Lower leg skin (tissue), 3 donors: ENCODE measurements around the gene KLHL35.

ENCODE experiments used
- POLR2A ChIP-seq, 2 donors: fragments of 450-650 bp; IDR thresholded peaks; one replicate each; pipeline ENCODE4 v1.6.1; 2016 to 2017; ENCODE audit warnings: antibody characterized with exemption in 2 of 2, mild to moderate bottlenecking in 1 of 2, moderate library complexity in 1 of 2
- TF ChIP-seq, protein P1 (sequence below), 3 donors: fragments of 450-650 bp; IDR thresholded peaks; one replicate each; pipeline ENCODE4 v1.5.1; 2016; ENCODE audit warnings: antibody characterized with exemption in 3 of 3, mild to moderate bottlenecking in 3 of 3, moderate library complexity in 2 of 3

GRCh38 chr11:75398906-75399305 lies 34.1 kb downstream of the KLHL35 start:
- TF ChIP-seq, protein P1, sequence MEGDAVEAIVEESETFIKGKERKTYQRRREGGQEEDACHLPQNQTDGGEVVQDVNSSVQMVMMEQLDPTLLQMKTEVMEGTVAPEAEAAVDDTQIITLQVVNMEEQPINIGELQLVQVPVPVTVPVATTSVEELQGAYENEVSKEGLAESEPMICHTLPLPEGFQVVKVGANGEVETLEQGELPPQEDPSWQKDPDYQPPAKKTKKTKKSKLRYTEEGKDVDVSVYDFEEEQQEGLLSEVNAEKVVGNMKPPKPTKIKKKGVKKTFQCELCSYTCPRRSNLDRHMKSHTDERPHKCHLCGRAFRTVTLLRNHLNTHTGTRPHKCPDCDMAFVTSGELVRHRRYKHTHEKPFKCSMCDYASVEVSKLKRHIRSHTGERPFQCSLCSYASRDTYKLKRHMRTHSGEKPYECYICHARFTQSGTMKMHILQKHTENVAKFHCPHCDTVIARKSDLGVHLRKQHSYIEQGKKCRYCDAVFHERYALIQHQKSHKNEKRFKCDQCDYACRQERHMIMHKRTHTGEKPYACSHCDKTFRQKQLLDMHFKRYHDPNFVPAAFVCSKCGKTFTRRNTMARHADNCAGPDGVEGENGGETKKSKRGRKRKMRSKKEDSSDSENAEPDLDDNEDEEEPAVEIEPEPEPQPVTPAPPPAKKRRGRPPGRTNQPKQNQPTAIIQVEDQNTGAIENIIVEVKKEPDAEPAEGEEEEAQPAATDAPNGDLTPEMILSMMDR (IDR thresholded peaks at IDR 0.05) = no peak
- TF ChIP-seq POLR2A (IDR thresholded peaks at IDR 0.05) = no peak
